Measurements from ENCODE around the gene NELFB. TPM values are rescaled to one million over a fixed set of nuclear protein-coding genes. Genes with fewer than 3 reads are reported as not detected.

Gene NELFB
- total RNA-seq, 1 donor = 47.1 TPM

- H3K4me3 ChIP-seq (ENCODE audit: low read depth, low read length) = no peak overlapping the region
- TF ChIP-seq CTCF (IDR thresholded peaks at IDR 0.05; ENCODE audit: insufficient read depth, low read depth, low read length) = no peak
- DNase-seq (ENCODE audit: low read depth) = no peak
Measured at GRCh38 chr9:137228506-137228967, 26.6 kb upstream of the NELFB start.

- DNase-seq (ENCODE audit: low read depth) = no peak
- no peak overlapping the region for H3K4me3 ChIP-seq (ENCODE audit: low read depth, low read length)
- TF ChIP-seq CTCF (IDR thresholded peaks at IDR 0.05; ENCODE audit: insufficient read depth, low read depth, low read length) = no peak
Measured at GRCh38 chr9:137228968-137229896, 25.9 kb upstream of the NELFB start.

GRCh38 chr9:137229903-137230704 is 25.0 kb upstream of the NELFB start:
- no peak for DNase-seq (ENCODE audit: low read depth)
- no peak for TF ChIP-seq CTCF (IDR thresholded peaks at IDR 0.05; ENCODE audit: insufficient read depth, low read depth, low read length)
- H3K4me3 ChIP-seq (ENCODE audit: low read depth, low read length) = no peak overlapping the region

- no peak for DNase-seq (ENCODE audit: low read depth)
- no peak within 1 kb of the TSS for H3K4me3 ChIP-seq (ENCODE audit: low read depth, low read length)
- TF ChIP-seq CTCF (IDR thresholded peaks at IDR 0.05; ENCODE audit: insufficient read depth, low read depth, low read length) = no peak
Measured at GRCh38 chr9:137230705-137231371, 24.3 kb upstream of the NELFB start, which contains the start of gene SLC34A3. Gene SLC34A3 (plus strand): TSS chr9:137230901. CDS start chr9:137231703, 802 bp downstream.

- DNase-seq (ENCODE audit: low read depth) = no peak
- no peak overlapping the region for H3K4me3 ChIP-seq (ENCODE audit: low read depth, low read length)
- no peak for TF ChIP-seq CTCF (IDR thresholded peaks at IDR 0.05; ENCODE audit: insufficient read depth, low read depth, low read length)
Measured at GRCh38 chr9:137231372-137232039, 23.6 kb upstream of the NELFB start.

- H3K4me3 ChIP-seq (ENCODE audit: low read depth, low read length) = no peak overlapping the region
- DNase-seq (ENCODE audit: low read depth) = no peak
- TF ChIP-seq CTCF (IDR thresholded peaks at IDR 0.05; ENCODE audit: insufficient read depth, low read depth, low read length) = no peak
Measured at GRCh38 chr9:137232101-137232500, 23.0 kb upstream of the NELFB start.
